Erythroblast (primary cell): ENCODE data around the gene ACTL8.

Experiments
- GATA1 ChIP-seq: IDR thresholded peaks from 2 replicates; pipeline ENCODE4 v1.6.1; 2011; ENCODE audit warnings: low read depth, mild to moderate bottlenecking, control low read depth, low read length, moderate library complexity
- POLR2A ChIP-seq: IDR thresholded peaks from 2 replicates; pipeline ENCODE4 v1.6.1; 2011; ENCODE audit warnings: mild to moderate bottlenecking, low read length

DNA sequence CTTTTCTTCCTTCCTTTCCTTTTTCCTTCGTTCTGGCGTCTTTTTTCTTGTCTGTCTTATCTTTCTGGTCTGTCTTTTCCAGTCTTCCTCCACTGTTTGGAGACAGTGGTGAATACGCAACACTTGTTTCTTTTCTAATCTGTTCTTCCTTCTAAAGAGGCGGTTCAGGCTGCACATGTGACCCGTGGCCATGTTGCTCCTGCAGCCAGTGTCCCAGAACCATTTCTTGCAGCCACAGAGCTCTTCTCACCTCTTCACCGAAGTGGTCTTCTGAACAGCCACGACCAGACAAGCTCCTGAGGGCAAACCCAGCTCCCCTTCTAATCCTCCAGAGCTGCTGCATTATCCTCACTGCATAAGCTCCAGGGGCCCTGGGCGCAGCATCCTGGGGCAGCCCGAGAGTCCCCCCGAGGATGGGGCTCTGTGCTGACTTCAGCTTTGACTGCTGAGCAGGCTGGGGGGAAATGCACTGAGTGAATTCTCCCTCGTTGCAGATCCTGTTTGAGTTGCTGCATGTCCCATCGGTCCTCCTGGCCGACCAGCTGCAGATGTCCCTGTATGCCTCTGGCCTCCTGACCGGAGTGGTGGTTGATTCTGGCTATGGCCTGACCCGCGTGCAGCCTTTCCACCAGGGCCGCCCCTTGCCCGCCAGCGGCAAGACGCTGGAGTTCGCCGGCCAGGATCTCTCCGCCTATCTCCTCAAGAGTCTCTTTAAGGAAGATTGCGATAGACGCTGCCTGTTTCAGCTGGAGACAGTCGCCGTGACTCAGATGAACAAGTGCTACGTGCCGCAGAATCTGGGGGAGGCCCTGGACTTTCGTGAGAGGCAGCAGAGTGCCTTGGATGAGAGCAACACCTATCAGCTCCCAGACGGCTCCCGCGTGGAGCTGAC is 70.4 kb downstream of the ACTL8 start:
- TF ChIP-seq POLR2A (no peak), GATA1 (no peak)
